Breast epithelium (tissue), 4 donors: ENCODE measurements around the gene NHERF2. TPM values are rescaled to one million over a fixed set of nuclear protein-coding genes. Genes with fewer than 3 reads are reported as not detected.
A peak's percentile ranks its signal among the peaks of the same experiment; 100 is the strongest.

Experiments
- DNase-seq, 2 donors: peaks; one replicate each; pipeline ENCODE4 v3.0.0-alpha.2; 2019; ENCODE audit warnings: low spot score in 2 of 2
- H3K27ac ChIP-seq, 2 donors: fragments of 200-600 bp; sonication (generic) in 1 of 2; one replicate each; pipeline ENCODE4 v1.5.1; 2016 to 2019; ENCODE audit warnings: mild to moderate bottlenecking in 1 of 2
- H3K27me3 ChIP-seq, 2 donors: fragments of 200-600 bp; sonication (generic) in 1 of 2; one replicate each; pipeline versions ENCODE4 v1.5.1 to v1.6.0; 2017 to 2019; ENCODE audit warnings: control low read depth in 1 of 2, mild to moderate bottlenecking in 1 of 2
- H3K36me3 ChIP-seq: fragments of 200-600 bp; one replicate; pipeline ENCODE4 v1.5.1; 2019
- H3K4me1 ChIP-seq, 2 donors: fragments of 200-600 bp; sonication (generic); one replicate each; pipeline ENCODE4 v1.5.1; 2016 to 2019; ENCODE audit warnings: control low read depth in 1 of 2
- H3K4me3 ChIP-seq, 3 donors: fragments of 200-600 bp; sonication (generic); 1 replicate in 2 of 3; 2 replicates in 1 of 3; pipeline ENCODE4 v1.5.1; 2016 to 2019; ENCODE audit warnings: mild to moderate bottlenecking in 3 of 3, moderate library complexity in 2 of 3
- H3K9me3 ChIP-seq, 2 donors: fragments of 200-600 bp; sonication (generic) in 1 of 2; one replicate each; pipeline ENCODE4 v1.5.1; 2016 to 2019; ENCODE audit warnings: control low read depth in 1 of 2
- CTCF ChIP-seq, 3 donors: fragments of 450-650 bp; IDR thresholded peaks; one replicate each; pipeline ENCODE4 v1.5.1; 2016 to 2017; ENCODE audit warnings: antibody characterized with exemption in 3 of 3, mild to moderate bottlenecking in 3 of 3, moderate library complexity in 3 of 3
- POLR2A ChIP-seq: fragments of 450-650 bp; IDR thresholded peaks from one replicate; pipeline ENCODE4 v1.6.1; 2016; ENCODE audit warnings: antibody characterized with exemption, mild to moderate bottlenecking, moderate library complexity
- POLR2AphosphoS5 ChIP-seq, 3 donors: sonication (generic); formaldehyde crosslinking; IDR thresholded peaks; one replicate each; pipeline ENCODE4 v1.6.1; 2017; ENCODE audit warnings: antibody characterized with exemption in 3 of 3
- intact Hi-C: fragments of 100-400 bp; cut with DNase I; formaldehyde crosslinking; loops from one replicate; pipeline ENCODE4 v1.15.1; 2023; ENCODE audit warnings: low total_unique reads
- total RNA-seq, 3 donors: library from RNA; depleted of rRNA; stranded (reverse); fragments of >200 nt; gene quantifications; one replicate each; pipeline ENCODE4 v1.1.0, GENCODE V29; 2016

The NHERF2 gene
- total RNA-seq, 3 donors from 2014 or later, result 31.5 to 58.3 (median 38.9) TPM

- H3K27me3 ChIP-seq, result peaks cover 5 to 25% of the 10 kb centered on the region in 2 donors
- H3K36me3 ChIP-seq, result no peaks in the 10 kb centered on the region
- peaks cover 0 to 15% of the 10 kb centered on the region in 2 donors for H3K4me1 ChIP-seq
- intact Hi-C loops, result no loop called here
- no peak for TF ChIP-seq CTCF (IDR thresholded peaks at IDR 0.05)
- no peak for TF ChIP-seq POLR2AphosphoS5 (IDR thresholded peaks at IDR 0.05)
- DNase-seq, result no peak
- peak overlapping the region; percentile 30 to 67 (median 48) for H3K4me3 ChIP-seq
- no peaks in the 10 kb centered on the region for H3K9me3 ChIP-seq
- peak overlapping the region in 1 of 2 donors; percentile 29 for H3K27ac ChIP-seq
Observed at GRCh38 chr16:1991588-1991947, 35.1 kb upstream of the NHERF2 start.

GRCh38 chr16:1991948-1992703 lies 34.6 kb upstream of the NHERF2 start:
- peak overlapping the region; percentile 15 to 31 for H3K27ac ChIP-seq
- H3K9me3 ChIP-seq, result no peaks in the 10 kb centered on the region
- H3K4me3 ChIP-seq, result peak overlapping the region; percentile 30 to 67 (median 48)
- H3K27me3 ChIP-seq, result peaks cover 5 to 25% of the 10 kb centered on the region in 2 donors
- no peaks in the 10 kb centered on the region for H3K36me3 ChIP-seq
- intact Hi-C loops, result no loop called here
- peak; percentile 87 to 92 for DNase-seq
- H3K4me1 ChIP-seq, result peaks cover 0 to 15% of the 10 kb centered on the region in 2 donors
- TF ChIP-seq POLR2AphosphoS5 (IDR thresholded peaks at IDR 0.05) (no peak), POLR2A (no peak), CTCF (IDR thresholded peaks at IDR 0.05) (no peak)

GRCh38 chr16:1992704-1993317 lies 33.9 kb upstream of the NHERF2 start:
- Histone ChIP-seq H3K27me3 (peaks cover 5 to 25% of the 10 kb centered on the region in 2 donors), H3K9me3 (no peaks in the 10 kb centered on the region), H3K4me3 (peak overlapping the region in 2 of 3 donors; percentile 48 to 67), H3K36me3 (no peaks in the 10 kb centered on the region), H3K4me1 (peaks cover 0 to 15% of the 10 kb centered on the region in 2 donors), H3K27ac (peak overlapping the region; percentile 15 to 31)
- intact Hi-C loops, result no loop called here
- TF ChIP-seq POLR2AphosphoS5 (IDR thresholded peaks at IDR 0.05) (no peak), CTCF (IDR thresholded peaks at IDR 0.05) (no peak), POLR2A (no peak)
- no peak for DNase-seq

GRCh38 chr16:1993731-1994131 lies 33.0 kb upstream of the NHERF2 start:
- H3K9me3 ChIP-seq, result no peaks in the 10 kb centered on the region
- intact Hi-C loops, result no loop called here
- H3K4me1 ChIP-seq, result peaks cover 0 to 15% of the 10 kb centered on the region in 2 donors
- TF ChIP-seq POLR2AphosphoS5 (IDR thresholded peaks at IDR 0.05) (no peak), CTCF (IDR thresholded peaks at IDR 0.05) (no peak), POLR2A (no peak)
- peaks cover 5 to 21% of the 10 kb centered on the region in 2 donors for H3K27me3 ChIP-seq
- H3K4me3 ChIP-seq, result no peak overlapping the region
- no peaks in the 10 kb centered on the region for H3K36me3 ChIP-seq
- H3K27ac ChIP-seq, result no peak overlapping the region
- no peak for DNase-seq
